ENCODE data around the gene RUNDC3A.

Gene RUNDC3A

GRCh38 chr17:44308320-44308818, at the start of gene RUNDC3A:
TSS of gene RUNDC3A (plus strand) at chr17:44308601. CDS start at chr17:44308833, 232 bp downstream.
- DNase-seq (ENCODE audit: extremely low read depth in 1 of 2, low read depth in 1 of 2), result peak; percentile 68 to 73

- DNase-seq (ENCODE audit: extremely low read depth in 1 of 2, low read depth in 1 of 2), result no peak
These were observed 49.5 kb upstream of the RUNDC3A start for GRCh38 chr17:44258811-44259351.

- no peak for DNase-seq (ENCODE audit: extremely low read depth in 1 of 2, low read depth in 1 of 2)
These were observed 48.1 kb upstream of the RUNDC3A start for GRCh38 chr17:44260296-44260695.

GRCh38 chr17:44262654-44263225, 45.7 kb upstream of the RUNDC3A start:
- no peak for DNase-seq (ENCODE audit: extremely low read depth in 1 of 2, low read depth in 1 of 2)

- DNase-seq (ENCODE audit: extremely low read depth in 1 of 2, low read depth in 1 of 2), result no peak
These were observed 45.0 kb upstream of the RUNDC3A start for GRCh38 chr17:44263345-44263902.

GRCh38 chr17:44266402-44267164, 41.8 kb upstream of the RUNDC3A start:
- DNase-seq (ENCODE audit: extremely low read depth in 1 of 2, low read depth in 1 of 2), result no peak

GRCh38 chr17:44267165-44267455, 41.3 kb upstream of the RUNDC3A start:
- DNase-seq (ENCODE audit: extremely low read depth in 1 of 2, low read depth in 1 of 2), result no peak

GRCh38 chr17:44267818-44268490, 40.4 kb upstream of the RUNDC3A start, which contains the start of gene SLC4A1:
TSS of gene SLC4A1 (minus strand) at chr17:44268135. CDS start at chr17:44262866, 5,269 bp downstream.
- DNase-seq (ENCODE audit: extremely low read depth in 1 of 2, low read depth in 1 of 2), result no peak

- no peak for DNase-seq (ENCODE audit: extremely low read depth in 1 of 2, low read depth in 1 of 2)
These were observed 39.5 kb upstream of the RUNDC3A start for GRCh38 chr17:44268709-44269534.

GRCh38 chr17:44269535-44270240, 38.7 kb upstream of the RUNDC3A start:
- DNase-seq (ENCODE audit: extremely low read depth in 1 of 2, low read depth in 1 of 2), result no peak

- DNase-seq (ENCODE audit: extremely low read depth in 1 of 2, low read depth in 1 of 2), result no peak
These were observed 36.0 kb upstream of the RUNDC3A start for GRCh38 chr17:44272321-44272951.

- DNase-seq (ENCODE audit: extremely low read depth in 1 of 2, low read depth in 1 of 2), result no peak
These were observed 35.4 kb upstream of the RUNDC3A start for GRCh38 chr17:44272954-44273353.

GRCh38 chr17:44273607-44274006, 34.8 kb upstream of the RUNDC3A start:
- DNase-seq (ENCODE audit: extremely low read depth in 1 of 2, low read depth in 1 of 2), result no peak

- DNase-seq (ENCODE audit: extremely low read depth in 1 of 2, low read depth in 1 of 2), result no peak
These were observed 30.4 kb upstream of the RUNDC3A start for GRCh38 chr17:44277976-44278375.

- DNase-seq (ENCODE audit: extremely low read depth in 1 of 2, low read depth in 1 of 2), result no peak
These were observed 29.1 kb upstream of the RUNDC3A start for GRCh38 chr17:44279346-44279665.

- peak; percentile 5 to 18 for DNase-seq (ENCODE audit: extremely low read depth in 1 of 2, low read depth in 1 of 2)
These were observed 28.6 kb upstream of the RUNDC3A start for GRCh38 chr17:44279666-44280391.

- DNase-seq (ENCODE audit: extremely low read depth in 1 of 2, low read depth in 1 of 2), result no peak
These were observed 27.9 kb upstream of the RUNDC3A start for GRCh38 chr17:44280392-44280937.

GRCh38 chr17:44281570-44281969, 26.8 kb upstream of the RUNDC3A start:
- no peak for DNase-seq (ENCODE audit: extremely low read depth in 1 of 2, low read depth in 1 of 2)

GRCh38 chr17:44282264-44282663, 26.1 kb upstream of the RUNDC3A start:
- no peak for DNase-seq (ENCODE audit: extremely low read depth in 1 of 2, low read depth in 1 of 2)

All from stimulated activated CD8-positive, alpha-beta memory T cell treated with anti-CD3 and anti-CD28 coated beads, Interleukin-7, amount 100 ng/mL, for 48 hours (primary cell).